Ishikawa (cell line): ENCODE data around the gene CD300LF.

Experiments used
- CREB1 ChIP-seq: IDR thresholded peaks from 2 replicates; pipeline ENCODE4 v1.6.1; 2012; ENCODE audit warnings: low read depth
- EGR1 ChIP-seq: IDR thresholded peaks from 2 replicates; pipeline ENCODE4 v1.6.1; 2012
- EP300 ChIP-seq: IDR thresholded peaks from 2 replicates; pipeline ENCODE4 v1.6.1; 2012; ENCODE audit warnings: borderline replicate concordance
- NFIC ChIP-seq: IDR thresholded peaks from 2 replicates; pipeline ENCODE4 v1.6.1; 2012
- RAD21 ChIP-seq: IDR thresholded peaks from 2 replicates; pipeline ENCODE4 v1.6.1; 2012; ENCODE audit warnings: low read depth
- TAF1 ChIP-seq: IDR thresholded peaks from 2 replicates; pipeline ENCODE4 v1.6.1; 2012; ENCODE audit warnings: low read depth, mild to moderate bottlenecking
- TCF12 ChIP-seq: IDR thresholded peaks from 2 replicates; pipeline ENCODE4 v1.6.1; 2012; ENCODE audit warnings: low read depth
- TEAD4 ChIP-seq: IDR thresholded peaks from 2 replicates; pipeline ENCODE4 v1.6.1; 2012
- YY1 ChIP-seq: IDR thresholded peaks from 2 replicates; pipeline ENCODE4 v1.6.1; 2012; ENCODE audit warnings: low read depth
- ZBTB7A ChIP-seq: IDR thresholded peaks from 2 replicates; pipeline ENCODE4 v1.6.1; 2012; ENCODE audit warnings: low read depth
- TF ChIP-seq, protein P1 (sequence below): IDR thresholded peaks from 2 replicates; pipeline ENCODE4 v1.6.1; 2012; ENCODE audit warnings: low read depth, mild to moderate bottlenecking
- TF ChIP-seq, protein P2 (sequence below): IDR thresholded peaks from 2 replicates; pipeline ENCODE4 v1.6.1; 2012

DNA sequence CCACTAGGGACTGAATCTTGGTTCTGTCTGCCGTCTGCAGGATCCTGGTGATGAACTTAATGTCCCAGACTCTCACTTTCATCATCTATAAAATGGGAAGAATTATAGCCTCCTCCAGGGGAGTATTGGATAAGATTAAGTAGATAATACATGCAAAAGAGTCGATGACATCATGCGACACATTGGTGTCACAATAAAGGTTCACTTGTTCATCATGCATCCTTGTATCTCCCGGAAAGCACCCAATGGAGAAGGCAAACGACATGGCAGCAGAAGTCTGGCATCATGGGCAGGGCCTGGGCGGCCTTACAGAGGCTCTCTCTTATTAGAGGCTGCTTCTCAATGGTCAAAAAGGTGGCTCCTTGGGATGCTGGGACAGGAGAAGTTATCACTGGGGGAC lies 54.1 kb downstream of the CD300LF start:
- TF ChIP-seq TCF12 (no peak), EP300 (no peak), ZBTB7A (no peak), CREB1 (no peak), RAD21 (no peak), NFIC (no peak), YY1 (no peak), EGR1 (no peak), TEAD4 (no peak), TAF1 (no peak)
- TF ChIP-seq, protein P1, sequence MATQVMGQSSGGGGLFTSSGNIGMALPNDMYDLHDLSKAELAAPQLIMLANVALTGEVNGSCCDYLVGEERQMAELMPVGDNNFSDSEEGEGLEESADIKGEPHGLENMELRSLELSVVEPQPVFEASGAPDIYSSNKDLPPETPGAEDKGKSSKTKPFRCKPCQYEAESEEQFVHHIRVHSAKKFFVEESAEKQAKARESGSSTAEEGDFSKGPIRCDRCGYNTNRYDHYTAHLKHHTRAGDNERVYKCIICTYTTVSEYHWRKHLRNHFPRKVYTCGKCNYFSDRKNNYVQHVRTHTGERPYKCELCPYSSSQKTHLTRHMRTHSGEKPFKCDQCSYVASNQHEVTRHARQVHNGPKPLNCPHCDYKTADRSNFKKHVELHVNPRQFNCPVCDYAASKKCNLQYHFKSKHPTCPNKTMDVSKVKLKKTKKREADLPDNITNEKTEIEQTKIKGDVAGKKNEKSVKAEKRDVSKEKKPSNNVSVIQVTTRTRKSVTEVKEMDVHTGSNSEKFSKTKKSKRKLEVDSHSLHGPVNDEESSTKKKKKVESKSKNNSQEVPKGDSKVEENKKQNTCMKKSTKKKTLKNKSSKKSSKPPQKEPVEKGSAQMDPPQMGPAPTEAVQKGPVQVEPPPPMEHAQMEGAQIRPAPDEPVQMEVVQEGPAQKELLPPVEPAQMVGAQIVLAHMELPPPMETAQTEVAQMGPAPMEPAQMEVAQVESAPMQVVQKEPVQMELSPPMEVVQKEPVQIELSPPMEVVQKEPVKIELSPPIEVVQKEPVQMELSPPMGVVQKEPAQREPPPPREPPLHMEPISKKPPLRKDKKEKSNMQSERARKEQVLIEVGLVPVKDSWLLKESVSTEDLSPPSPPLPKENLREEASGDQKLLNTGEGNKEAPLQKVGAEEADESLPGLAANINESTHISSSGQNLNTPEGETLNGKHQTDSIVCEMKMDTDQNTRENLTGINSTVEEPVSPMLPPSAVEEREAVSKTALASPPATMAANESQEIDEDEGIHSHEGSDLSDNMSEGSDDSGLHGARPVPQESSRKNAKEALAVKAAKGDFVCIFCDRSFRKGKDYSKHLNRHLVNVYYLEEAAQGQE: no peak
- TF ChIP-seq, protein P2, sequence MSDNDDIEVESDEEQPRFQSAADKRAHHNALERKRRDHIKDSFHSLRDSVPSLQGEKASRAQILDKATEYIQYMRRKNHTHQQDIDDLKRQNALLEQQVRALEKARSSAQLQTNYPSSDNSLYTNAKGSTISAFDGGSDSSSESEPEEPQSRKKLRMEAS: no peak
